Astrocyte (in vitro differentiated cells and primary cell): ENCODE data around the gene RPP30.

Source experiments
- EZH2 ChIP-seq: IDR thresholded peaks from 2 replicates; pipeline ENCODE4 v1.6.1; 2012; ENCODE audit warnings: mild to moderate bottlenecking, low read length, inconsistent platforms; ENCODE audit not compliant: insufficient read depth
- TF ChIP-seq, protein P1 (sequence below): IDR thresholded peaks from 2 replicates; pipeline ENCODE4 v1.5.1; 2011; ENCODE audit warnings: low read depth, mild to moderate bottlenecking, inconsistent platforms, low read length, moderate library complexity; ENCODE audit not compliant: insufficient read depth

DNA sequence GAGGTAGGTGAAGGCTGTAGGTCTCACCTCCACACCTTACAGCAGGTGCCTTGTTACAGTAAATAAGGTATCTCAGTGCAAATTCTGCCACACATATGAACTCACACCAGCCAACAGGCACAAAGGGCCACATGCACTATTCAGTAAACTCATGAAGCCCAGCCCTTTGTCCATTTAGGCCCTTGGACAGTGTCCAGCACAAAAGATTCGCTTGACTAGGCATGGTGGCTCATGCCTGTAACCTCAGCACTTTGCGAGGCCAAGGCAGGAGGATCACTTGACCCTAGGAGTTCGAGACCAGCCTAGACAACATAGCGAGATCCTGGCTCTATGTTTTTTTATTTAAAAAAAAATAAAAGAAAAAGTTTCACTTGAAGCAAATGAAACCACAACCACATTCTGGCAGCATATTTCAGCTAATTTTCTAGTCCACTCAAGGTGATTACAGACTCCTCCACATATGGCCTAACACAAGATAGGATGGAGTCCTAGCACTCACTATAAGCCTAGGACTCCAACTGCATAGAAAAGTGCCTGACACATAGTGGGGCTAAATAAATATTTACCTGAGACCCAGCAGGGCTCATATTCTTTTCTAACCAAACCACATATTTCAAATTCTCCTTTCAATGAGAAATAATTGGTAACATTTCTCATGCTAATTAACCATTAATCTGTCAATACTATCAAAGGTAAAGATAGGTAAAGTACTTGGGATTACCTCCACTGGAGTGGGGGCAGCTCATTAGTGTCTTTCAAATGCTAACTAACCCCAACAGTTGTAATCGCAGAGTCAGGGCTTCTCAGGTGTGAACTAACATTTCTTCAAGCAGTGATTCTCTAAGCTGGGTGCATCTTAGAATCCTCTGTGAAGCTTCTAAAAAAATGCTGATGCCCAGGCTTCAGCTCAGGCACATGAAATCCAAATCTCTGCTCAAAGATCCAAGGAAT is 53.6 kb downstream of the RPP30 start:
- TF ChIP-seq, protein P1, sequence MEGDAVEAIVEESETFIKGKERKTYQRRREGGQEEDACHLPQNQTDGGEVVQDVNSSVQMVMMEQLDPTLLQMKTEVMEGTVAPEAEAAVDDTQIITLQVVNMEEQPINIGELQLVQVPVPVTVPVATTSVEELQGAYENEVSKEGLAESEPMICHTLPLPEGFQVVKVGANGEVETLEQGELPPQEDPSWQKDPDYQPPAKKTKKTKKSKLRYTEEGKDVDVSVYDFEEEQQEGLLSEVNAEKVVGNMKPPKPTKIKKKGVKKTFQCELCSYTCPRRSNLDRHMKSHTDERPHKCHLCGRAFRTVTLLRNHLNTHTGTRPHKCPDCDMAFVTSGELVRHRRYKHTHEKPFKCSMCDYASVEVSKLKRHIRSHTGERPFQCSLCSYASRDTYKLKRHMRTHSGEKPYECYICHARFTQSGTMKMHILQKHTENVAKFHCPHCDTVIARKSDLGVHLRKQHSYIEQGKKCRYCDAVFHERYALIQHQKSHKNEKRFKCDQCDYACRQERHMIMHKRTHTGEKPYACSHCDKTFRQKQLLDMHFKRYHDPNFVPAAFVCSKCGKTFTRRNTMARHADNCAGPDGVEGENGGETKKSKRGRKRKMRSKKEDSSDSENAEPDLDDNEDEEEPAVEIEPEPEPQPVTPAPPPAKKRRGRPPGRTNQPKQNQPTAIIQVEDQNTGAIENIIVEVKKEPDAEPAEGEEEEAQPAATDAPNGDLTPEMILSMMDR = no peak
- TF ChIP-seq EZH2 = no peak
